LNCaP clone FGC (cell line): ENCODE data around the gene UNK.
"Not testable (repeated sequence)": the region's sequence is repeated elsewhere in the genome, so short reads cannot be mapped to it uniquely, and the experiment has no call there.

ENCODE experiments used
- DNase-seq: peaks from one replicate; pipeline ENCODE4 v3.0.0-alpha.2; 2011; ENCODE audit warnings: low read depth
- H3K4me3 ChIP-seq: 2 replicates; pipeline ENCODE4 v1.5.1; 2011; ENCODE audit warnings: mild to moderate bottlenecking, low read depth, low read length, control low read depth
- CTCF ChIP-seq: IDR thresholded peaks from 2 replicates; pipeline ENCODE4 v1.5.1; 2012; ENCODE audit warnings: mild to moderate bottlenecking; ENCODE audit not compliant: control insufficient read depth, insufficient read depth; ENCODE audit errors: extremely low read depth

The UNK gene

DNA sequence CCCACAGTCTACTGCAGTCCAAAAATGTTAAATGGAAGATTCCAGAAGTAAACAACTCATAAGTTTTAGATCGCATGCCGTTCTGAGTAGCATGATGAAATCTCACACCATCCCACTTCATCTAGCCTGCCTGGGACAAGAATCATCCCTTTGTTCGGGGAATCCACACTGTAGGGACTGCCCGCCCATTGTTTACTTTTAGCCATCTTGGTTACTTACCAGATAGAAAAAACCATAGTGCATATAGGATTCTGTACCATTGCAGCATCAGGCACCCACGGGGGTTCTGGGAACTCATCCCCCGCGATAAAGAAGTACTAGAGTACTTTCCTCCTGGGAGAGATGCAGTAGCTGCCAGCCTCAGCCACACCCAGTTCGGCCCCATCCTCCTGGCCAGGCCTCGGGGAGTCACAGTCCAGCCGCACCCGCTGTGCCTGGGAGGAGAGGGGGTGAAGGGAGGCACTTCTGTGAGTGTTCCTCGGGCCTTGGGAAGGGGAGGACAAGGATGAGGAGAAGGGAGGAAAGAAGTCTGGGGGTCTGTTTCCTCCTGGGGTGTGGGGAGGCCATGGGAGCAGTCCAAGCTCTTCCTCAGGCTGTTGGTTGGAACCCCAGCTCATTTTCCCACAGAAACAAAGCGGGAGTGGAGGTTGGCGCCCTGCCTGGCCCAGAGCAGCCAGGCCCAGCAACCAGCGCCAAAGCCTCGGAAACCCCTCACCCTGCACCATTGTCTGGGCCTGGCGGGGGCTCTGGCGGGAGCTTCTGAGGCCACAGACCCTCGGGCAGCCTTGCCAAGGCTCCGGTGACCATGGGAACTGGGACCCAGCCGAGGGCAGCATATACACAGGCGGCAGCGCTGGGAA, 84.9 kb downstream of the UNK start:
- no peak for DNase-seq
- no peak overlapping the region for H3K4me3 ChIP-seq
- no peak for TF ChIP-seq CTCF

- DNase-seq, H3K4me3 ChIP-seq: not testable (repeated sequence)
These were observed 85.6 kb downstream of the UNK start for GRCh38 chr17:75870228-75870627.

DNA sequence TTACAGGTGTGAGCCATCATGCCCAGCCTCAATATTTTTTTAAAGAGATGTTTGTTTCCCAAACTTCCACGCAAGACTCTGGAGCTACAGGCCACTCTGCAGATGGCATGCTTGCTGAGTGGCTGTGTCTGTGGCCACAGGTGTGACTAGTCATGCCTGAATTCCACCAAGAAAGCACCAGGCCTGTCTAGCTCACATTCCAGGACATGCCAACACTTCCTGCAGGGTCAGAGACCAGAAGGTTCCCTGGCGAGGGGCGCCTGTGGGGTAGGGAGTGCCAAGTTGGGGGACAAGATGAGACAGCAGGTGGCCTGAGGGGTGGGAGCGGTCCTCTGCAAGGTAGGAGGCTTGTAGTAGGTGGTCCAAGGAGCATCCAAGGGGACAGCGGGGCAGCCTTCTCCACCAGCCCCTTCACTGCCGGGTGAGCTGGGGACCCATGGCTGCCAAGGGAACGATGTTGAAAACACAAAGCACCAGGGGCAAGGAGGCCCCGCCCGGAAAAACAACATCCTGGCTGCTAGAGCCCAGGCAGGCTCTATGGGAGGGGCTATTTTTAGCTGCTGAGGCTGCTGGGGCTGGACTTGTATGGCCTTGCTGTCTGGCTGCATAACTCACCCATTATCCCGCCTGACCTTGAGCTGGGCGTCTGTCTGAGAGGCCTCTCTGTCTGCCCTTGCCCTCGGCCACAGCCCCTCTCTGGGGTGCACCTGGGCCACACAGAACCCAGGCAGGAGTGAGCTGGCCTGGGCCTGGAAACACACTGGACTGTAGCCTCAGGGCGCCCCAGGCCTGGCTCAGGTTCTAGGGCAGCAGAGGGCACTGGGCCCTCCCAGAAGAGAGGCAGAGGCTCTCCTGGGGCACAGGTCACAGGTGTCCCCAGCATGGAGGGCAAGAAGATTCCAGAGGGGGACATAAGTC, 88.1 kb downstream of the UNK start:
- no peak for DNase-seq
- H3K4me3 ChIP-seq = no peak overlapping the region
- no peak for TF ChIP-seq CTCF

DNA sequence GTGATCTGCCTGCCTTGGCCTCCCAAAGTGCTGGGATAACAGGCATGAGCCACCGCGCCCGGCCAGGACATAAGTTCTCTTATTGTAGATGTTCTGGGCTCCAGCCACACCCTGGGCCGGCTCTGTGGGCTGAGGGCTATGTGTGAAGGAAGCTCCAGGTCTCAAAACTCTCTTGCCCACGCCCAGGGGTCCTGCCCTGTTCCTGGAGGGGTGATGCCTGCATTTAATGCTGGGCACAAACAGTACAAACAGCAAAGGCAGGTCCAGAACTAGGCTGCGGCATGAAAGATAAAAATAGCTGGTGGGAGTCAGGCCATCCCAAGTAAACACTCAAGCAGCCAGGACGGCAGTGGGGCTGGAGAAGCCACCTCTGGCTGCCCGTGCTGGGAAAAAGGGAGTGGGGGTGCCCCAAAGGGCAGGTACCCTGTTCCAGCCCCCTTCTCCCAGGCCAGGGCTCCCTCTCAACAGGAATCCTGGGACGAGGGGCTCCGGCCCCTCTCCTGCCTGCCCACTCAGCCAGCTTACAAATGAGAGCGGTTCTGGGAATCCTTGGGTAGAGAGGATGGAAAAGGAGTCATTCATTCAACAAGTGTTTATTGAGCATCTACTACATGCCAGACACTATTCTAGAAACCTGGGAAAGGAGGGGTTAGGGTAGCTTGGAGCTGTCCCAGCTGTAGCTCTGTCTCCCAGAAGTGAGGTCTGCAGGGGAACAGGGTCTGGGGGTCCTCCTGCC, 89.1 kb downstream of the UNK start:
- TF ChIP-seq CTCF = no peak
- no peak overlapping the region for H3K4me3 ChIP-seq
- no peak for DNase-seq

DNA sequence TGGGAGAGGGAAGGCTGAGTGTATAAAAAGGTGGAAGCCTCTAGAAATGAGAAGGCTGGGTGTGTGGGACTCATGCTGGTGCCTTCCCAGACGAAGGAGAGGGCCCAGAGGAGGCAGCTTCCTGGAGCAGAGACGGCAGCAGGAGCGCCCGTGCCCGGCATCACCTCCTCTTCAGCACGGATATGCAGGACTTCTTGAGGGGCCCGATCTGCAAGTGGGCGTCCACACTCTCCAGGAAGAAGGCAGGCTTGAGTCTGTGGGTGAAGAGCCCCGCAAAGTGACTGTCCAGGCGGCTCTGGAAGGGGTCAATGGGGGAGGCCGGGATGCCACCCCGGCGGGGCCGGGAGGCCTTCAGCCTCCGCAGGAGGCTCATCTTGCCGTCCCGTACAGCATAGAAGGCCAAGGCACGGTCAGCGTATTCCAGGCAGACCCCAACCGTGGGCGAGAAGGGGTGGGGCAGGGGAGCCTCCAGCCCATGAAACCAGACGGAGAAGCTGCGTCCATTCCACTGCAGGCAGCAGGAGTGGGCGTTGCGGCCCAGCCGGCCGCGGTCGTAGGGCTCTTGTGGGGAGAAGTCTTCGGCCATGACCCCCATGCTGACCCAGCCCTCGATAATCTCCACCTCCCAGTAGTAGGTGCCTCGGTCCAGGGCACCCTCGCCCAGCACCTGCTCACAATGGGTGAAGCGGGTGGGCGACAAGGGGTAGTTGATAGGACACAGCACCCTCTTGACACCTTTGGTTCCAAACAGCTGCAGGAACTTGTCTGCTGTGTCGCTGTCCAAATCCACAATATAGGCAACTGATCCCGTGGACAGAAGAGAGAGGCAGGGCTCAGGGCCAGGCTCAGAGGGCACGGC, 89.9 kb downstream of the UNK start:
- no peak for TF ChIP-seq CTCF
- no peak overlapping the region for H3K4me3 ChIP-seq
- no peak for DNase-seq
